Measurements from ENCODE around the gene KLF6.

DNA sequence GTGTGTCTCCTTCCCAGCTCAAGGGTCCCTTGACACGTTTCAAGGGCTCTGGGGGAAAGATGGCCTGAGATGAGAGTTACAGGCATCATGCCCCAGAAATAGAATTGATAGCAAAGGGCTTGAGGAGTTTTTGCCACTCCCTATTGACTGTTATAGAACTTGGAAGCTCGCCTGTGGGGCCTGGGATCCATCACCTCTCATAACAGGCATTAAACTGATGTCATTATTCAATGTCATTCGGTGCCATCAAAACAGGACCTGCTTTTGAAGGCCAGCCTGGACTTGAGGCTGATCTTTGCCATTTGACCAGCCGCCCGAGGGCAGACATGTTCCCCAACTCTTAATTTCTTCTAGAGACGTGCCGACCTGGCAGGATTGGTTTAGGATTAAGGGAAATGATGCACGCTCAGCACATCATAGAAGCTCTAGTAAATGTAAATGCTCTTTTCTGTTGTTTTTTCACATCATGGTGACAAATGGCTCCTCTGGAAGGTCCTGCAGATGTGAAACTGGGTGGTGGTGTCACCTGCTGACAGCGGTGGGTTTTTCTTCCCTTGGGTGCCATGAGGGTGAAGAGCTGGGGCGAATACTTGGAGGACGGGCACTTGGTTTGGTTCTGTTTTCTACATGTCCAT, 16.7 kb upstream of the KLF6 start:
- TF ChIP-seq ZNF768 (tag by site-specific recombination; IDR thresholded peaks at IDR 0.05) (no peak), TCF7L2 (IDR thresholded peaks at IDR 0.05; ENCODE audit: borderline replicate concordance, low read depth, low read length) (no peak), ZNF274 (IDR thresholded peaks at IDR 0.05; ENCODE audit: low read length) (no peak), ZNF274 (tag by site-specific recombination; IDR thresholded peaks at IDR 0.05; ENCODE audit: borderline replicate concordance) (no peak), ZNF184 (tag by site-specific recombination; IDR thresholded peaks at IDR 0.05) (no peak), ZNF138 (tag by site-specific recombination; IDR thresholded peaks at IDR 0.05; ENCODE audit: borderline replicate concordance) (no peak), ZNF677 (tag by site-specific recombination; IDR thresholded peaks at IDR 0.05) (no peak), ZSCAN23 (tag by site-specific recombination; IDR thresholded peaks at IDR 0.05) (no peak)
- TF ChIP-seq, protein P1, sequence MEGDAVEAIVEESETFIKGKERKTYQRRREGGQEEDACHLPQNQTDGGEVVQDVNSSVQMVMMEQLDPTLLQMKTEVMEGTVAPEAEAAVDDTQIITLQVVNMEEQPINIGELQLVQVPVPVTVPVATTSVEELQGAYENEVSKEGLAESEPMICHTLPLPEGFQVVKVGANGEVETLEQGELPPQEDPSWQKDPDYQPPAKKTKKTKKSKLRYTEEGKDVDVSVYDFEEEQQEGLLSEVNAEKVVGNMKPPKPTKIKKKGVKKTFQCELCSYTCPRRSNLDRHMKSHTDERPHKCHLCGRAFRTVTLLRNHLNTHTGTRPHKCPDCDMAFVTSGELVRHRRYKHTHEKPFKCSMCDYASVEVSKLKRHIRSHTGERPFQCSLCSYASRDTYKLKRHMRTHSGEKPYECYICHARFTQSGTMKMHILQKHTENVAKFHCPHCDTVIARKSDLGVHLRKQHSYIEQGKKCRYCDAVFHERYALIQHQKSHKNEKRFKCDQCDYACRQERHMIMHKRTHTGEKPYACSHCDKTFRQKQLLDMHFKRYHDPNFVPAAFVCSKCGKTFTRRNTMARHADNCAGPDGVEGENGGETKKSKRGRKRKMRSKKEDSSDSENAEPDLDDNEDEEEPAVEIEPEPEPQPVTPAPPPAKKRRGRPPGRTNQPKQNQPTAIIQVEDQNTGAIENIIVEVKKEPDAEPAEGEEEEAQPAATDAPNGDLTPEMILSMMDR (tag by site-specific recombination; IDR thresholded peaks at IDR 0.05): no peak
- TF ChIP-seq, protein P2, sequence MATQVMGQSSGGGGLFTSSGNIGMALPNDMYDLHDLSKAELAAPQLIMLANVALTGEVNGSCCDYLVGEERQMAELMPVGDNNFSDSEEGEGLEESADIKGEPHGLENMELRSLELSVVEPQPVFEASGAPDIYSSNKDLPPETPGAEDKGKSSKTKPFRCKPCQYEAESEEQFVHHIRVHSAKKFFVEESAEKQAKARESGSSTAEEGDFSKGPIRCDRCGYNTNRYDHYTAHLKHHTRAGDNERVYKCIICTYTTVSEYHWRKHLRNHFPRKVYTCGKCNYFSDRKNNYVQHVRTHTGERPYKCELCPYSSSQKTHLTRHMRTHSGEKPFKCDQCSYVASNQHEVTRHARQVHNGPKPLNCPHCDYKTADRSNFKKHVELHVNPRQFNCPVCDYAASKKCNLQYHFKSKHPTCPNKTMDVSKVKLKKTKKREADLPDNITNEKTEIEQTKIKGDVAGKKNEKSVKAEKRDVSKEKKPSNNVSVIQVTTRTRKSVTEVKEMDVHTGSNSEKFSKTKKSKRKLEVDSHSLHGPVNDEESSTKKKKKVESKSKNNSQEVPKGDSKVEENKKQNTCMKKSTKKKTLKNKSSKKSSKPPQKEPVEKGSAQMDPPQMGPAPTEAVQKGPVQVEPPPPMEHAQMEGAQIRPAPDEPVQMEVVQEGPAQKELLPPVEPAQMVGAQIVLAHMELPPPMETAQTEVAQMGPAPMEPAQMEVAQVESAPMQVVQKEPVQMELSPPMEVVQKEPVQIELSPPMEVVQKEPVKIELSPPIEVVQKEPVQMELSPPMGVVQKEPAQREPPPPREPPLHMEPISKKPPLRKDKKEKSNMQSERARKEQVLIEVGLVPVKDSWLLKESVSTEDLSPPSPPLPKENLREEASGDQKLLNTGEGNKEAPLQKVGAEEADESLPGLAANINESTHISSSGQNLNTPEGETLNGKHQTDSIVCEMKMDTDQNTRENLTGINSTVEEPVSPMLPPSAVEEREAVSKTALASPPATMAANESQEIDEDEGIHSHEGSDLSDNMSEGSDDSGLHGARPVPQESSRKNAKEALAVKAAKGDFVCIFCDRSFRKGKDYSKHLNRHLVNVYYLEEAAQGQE (tag by site-specific recombination; IDR thresholded peaks at IDR 0.05): no peak
